IPS-15b (cell line): ENCODE data around the gene ACKR1.

ENCODE experiments used
- H3K27me3 ChIP-seq: one replicate; pipeline ENCODE4 v1.6.1; 2013; ENCODE audit warnings: low read length; ENCODE audit not compliant: control insufficient read depth, insufficient read depth
- H3K36me3 ChIP-seq: one replicate; pipeline ENCODE4 v1.6.1; 2013; ENCODE audit warnings: low read length; ENCODE audit not compliant: control insufficient read depth, insufficient read depth
- H3K4me1 ChIP-seq: one replicate; pipeline ENCODE4 v1.6.1; 2013; ENCODE audit warnings: mild to moderate bottlenecking, low read length; ENCODE audit not compliant: control insufficient read depth, insufficient read depth
- H3K4me3 ChIP-seq: one replicate; pipeline ENCODE4 v1.5.1; 2013; ENCODE audit warnings: low read depth, low read length
- H3K9ac ChIP-seq: one replicate; pipeline ENCODE4 v1.6.1; 2013; ENCODE audit warnings: low read depth, mild to moderate bottlenecking, low read length
- H3K9me3 ChIP-seq: one replicate; pipeline ENCODE4 v1.6.1; 2013; ENCODE audit warnings: mild to moderate bottlenecking, low read length; ENCODE audit not compliant: control insufficient read depth, insufficient read depth

The ACKR1 gene

GRCh38 chr1:159247266-159247665, 42.6 kb downstream of the ACKR1 start:
- H3K9me3 ChIP-seq, result no peaks in the 10 kb centered on the region
- no peak overlapping the region for H3K4me3 ChIP-seq
- H3K27me3 ChIP-seq, result no peaks in the 10 kb centered on the region
- H3K36me3 ChIP-seq, result no peaks in the 10 kb centered on the region
- H3K4me1 ChIP-seq, result no peaks in the 10 kb centered on the region
- H3K9ac ChIP-seq, result no peak overlapping the region

GRCh38 chr1:159248311-159248710, 43.6 kb downstream of the ACKR1 start:
- Histone ChIP-seq H3K27me3 (no peaks in the 10 kb centered on the region), H3K4me1 (no peaks in the 10 kb centered on the region)

GRCh38 chr1:159250638-159251216, 46.1 kb downstream of the ACKR1 start:
- Histone ChIP-seq H3K27me3 (no peaks in the 10 kb centered on the region), H3K9ac (no peak overlapping the region)

More at GRCh38 chr1:159248311-159248710, 43.6 kb downstream of the ACKR1 start:
- Histone ChIP-seq H3K4me3 (no peak overlapping the region), H3K36me3 (no peaks in the 10 kb centered on the region), H3K9me3 (no peaks in the 10 kb centered on the region), H3K9ac (no peak overlapping the region)

More at GRCh38 chr1:159250638-159251216, 46.1 kb downstream of the ACKR1 start:
- H3K36me3 ChIP-seq, result no peaks in the 10 kb centered on the region
- no peak overlapping the region for H3K4me3 ChIP-seq
- no peaks in the 10 kb centered on the region for H3K9me3 ChIP-seq
- no peaks in the 10 kb centered on the region for H3K4me1 ChIP-seq
